Esophagus muscularis mucosa (tissue), 4 donors: ENCODE results near the gene TECTA. TPM values are rescaled to one million over a fixed set of nuclear protein-coding genes. Genes with fewer than 3 reads are reported as not detected.
"Not testable (repeated sequence)": the region's sequence is repeated elsewhere in the genome, so short reads cannot be mapped to it uniquely, and the experiment has no call there.

Source experiments
- DNase-seq: peaks from one replicate; pipeline ENCODE4 v3.0.0-alpha.2; 2017; ENCODE audit errors: extremely low spot score
- H3K27ac ChIP-seq, 4 donors: fragments of 200-600 bp; sonication (generic); replicated peaks in 1 of 4; 1 replicate in 3 of 4; 2 replicates in 1 of 4; pipeline ENCODE4 v1.5.1; 2016 to 2019; ENCODE audit warnings: mild to moderate bottlenecking in 1 of 4
- H3K27me3 ChIP-seq, 4 donors: fragments of 200-600 bp; sonication (generic); one replicate each; pipeline versions ENCODE4 v1.5.1 to v1.6.0; 2016 to 2019
- H3K36me3 ChIP-seq, 4 donors: fragments of 200-600 bp; sonication (generic); one replicate each; pipeline ENCODE4 v1.5.1; 2016 to 2019
- H3K4me1 ChIP-seq, 4 donors: fragments of 200-600 bp; sonication (generic); one replicate each; pipeline ENCODE4 v1.5.1; 2016 to 2019
- H3K4me3 ChIP-seq, 4 donors: fragments of 200-600 bp; sonication (generic); 1 replicate in 2 of 4; 2 replicates in 2 of 4; pipeline ENCODE4 v1.5.1; 2016 to 2019; ENCODE audit warnings: mild to moderate bottlenecking in 4 of 4, moderate library complexity in 1 of 4
- H3K9me3 ChIP-seq, 4 donors: fragments of 200-600 bp; sonication (generic); 1 replicate in 3 of 4; 2 replicates in 1 of 4; pipeline ENCODE4 v1.5.1; 2016 to 2019
- CTCF ChIP-seq, 3 experiments: fragments of 200-600 bp in 2 of 3; fragments of 450-650 bp in 1 of 3; sonication (generic) in 2 of 3; IDR thresholded peaks; one replicate each; pipeline ENCODE4 v1.5.1; 2017 to 2019; ENCODE audit warnings: antibody characterized with exemption in 3 of 3, mild to moderate bottlenecking in 2 of 3, moderate library complexity in 1 of 3
- EP300 ChIP-seq: sonication (generic); formaldehyde crosslinking; IDR thresholded peaks from one replicate; pipeline ENCODE4 v1.6.1; 2017; ENCODE audit warnings: antibody characterized with exemption
- POLR2A ChIP-seq: fragments of 450-650 bp; IDR thresholded peaks from one replicate; pipeline ENCODE4 v1.6.1; 2017; ENCODE audit warnings: antibody characterized with exemption, moderate library complexity, mild to moderate bottlenecking, low read depth
- POLR2AphosphoS5 ChIP-seq, 2 donors: sonication (generic); formaldehyde crosslinking; IDR thresholded peaks; one replicate each; pipeline ENCODE4 v1.6.1; 2017; ENCODE audit warnings: antibody characterized with exemption in 2 of 2
- WGBS: methylation state at CpG from one replicate; pipeline ENCODE4 v1.1.5; 2018; 5-methylcytosine and 5-hydroxymethylcytosine counted together
- intact Hi-C: fragments of 100-400 bp; cut with DNase I; formaldehyde crosslinking; loops from one replicate; pipeline ENCODE4 v1.15.1; 2023
- total RNA-seq, 4 donors: library from RNA; depleted of rRNA; stranded (reverse); fragments of >200 nt; gene quantifications; one replicate each; pipeline versions ENCODE4 v1.1.0 to v1.2.1, GENCODE V29; 2016

The TECTA gene
- total RNA-seq, 4 donors from 2014 or later = 0.80 to 1.2 (median 0.90) TPM

DNA sequence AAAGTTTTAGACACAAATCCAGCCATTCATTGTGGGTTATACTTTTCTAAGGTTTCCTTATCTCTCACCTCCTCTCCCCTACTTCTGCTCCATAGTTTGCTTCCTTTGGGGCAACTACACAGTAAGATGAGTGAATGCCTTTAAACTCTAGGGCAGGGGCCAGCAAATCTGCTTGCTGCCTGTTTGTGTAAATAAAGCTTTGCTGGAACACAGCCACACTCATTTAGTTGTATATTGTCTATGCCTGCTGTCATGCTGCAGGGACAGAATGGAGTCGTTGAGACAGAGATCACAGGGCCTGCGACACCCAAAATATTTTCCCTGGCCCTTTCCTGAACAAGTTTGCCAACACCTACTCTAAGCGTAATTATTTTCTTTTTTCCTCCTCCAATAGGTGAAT is 58.7 kb downstream of the TECTA start:
- no peak overlapping the region for H3K4me3 ChIP-seq
- H3K9me3 ChIP-seq = no peaks in the 10 kb centered on the region
- no peaks in the 10 kb centered on the region for H3K4me1 ChIP-seq
- H3K27me3 ChIP-seq = no peaks in the 10 kb centered on the region
- TF ChIP-seq POLR2AphosphoS5 (IDR thresholded peaks at IDR 0.05) (no peak), POLR2A (no peak)
- H3K36me3 ChIP-seq = peaks cover 0 to 5% (median 0%) of the 10 kb centered on the region in 4 donors
- WGBS = 89% methylated on average over 3 of the region's 3 CpGs
- intact Hi-C loops = no loop called here
- peak; percentile 77 for DNase-seq
- no peak overlapping the region for H3K27ac ChIP-seq

- H3K4me1 ChIP-seq = no peaks in the 10 kb centered on the region
- 69% methylated on average over 5 of the region's 5 CpGs for WGBS
- TF ChIP-seq POLR2AphosphoS5 (IDR thresholded peaks at IDR 0.05) (no peak), POLR2A (no peak), EP300 (no peak), CTCF (IDR thresholded peaks at IDR 0.05) (no peak)
- H3K9me3 ChIP-seq = no peaks in the 10 kb centered on the region
- no peak overlapping the region for H3K4me3 ChIP-seq
- no peak for DNase-seq
- H3K27ac ChIP-seq = no peak overlapping the region
- intact Hi-C loops = no loop called here
- H3K27me3 ChIP-seq = no peaks in the 10 kb centered on the region
- peaks cover 0 to 5% (median 0%) of the 10 kb centered on the region in 4 donors for H3K36me3 ChIP-seq
These were observed 60.4 kb downstream of the TECTA start for GRCh38 chr11:121161349-121161917.

GRCh38 chr11:121163658-121164308 is 62.7 kb downstream of the TECTA start:
- no peak overlapping the region for H3K27ac ChIP-seq
- no peaks in the 10 kb centered on the region for H3K9me3 ChIP-seq
- H3K4me3 ChIP-seq = no peak overlapping the region
- H3K4me1 ChIP-seq = no peaks in the 10 kb centered on the region
- TF ChIP-seq POLR2AphosphoS5 (IDR thresholded peaks at IDR 0.05) (no peak), EP300 (no peak), CTCF (IDR thresholded peaks at IDR 0.05) (no peak), POLR2A (no peak)
- H3K36me3 ChIP-seq = peaks cover 0 to 5% (median 0%) of the 10 kb centered on the region in 4 donors
- 75% methylated on average over 6 of the region's 6 CpGs for WGBS
- intact Hi-C loops = no loop called here
- peak; percentile 47 for DNase-seq
- H3K27me3 ChIP-seq = no peaks in the 10 kb centered on the region

DNA sequence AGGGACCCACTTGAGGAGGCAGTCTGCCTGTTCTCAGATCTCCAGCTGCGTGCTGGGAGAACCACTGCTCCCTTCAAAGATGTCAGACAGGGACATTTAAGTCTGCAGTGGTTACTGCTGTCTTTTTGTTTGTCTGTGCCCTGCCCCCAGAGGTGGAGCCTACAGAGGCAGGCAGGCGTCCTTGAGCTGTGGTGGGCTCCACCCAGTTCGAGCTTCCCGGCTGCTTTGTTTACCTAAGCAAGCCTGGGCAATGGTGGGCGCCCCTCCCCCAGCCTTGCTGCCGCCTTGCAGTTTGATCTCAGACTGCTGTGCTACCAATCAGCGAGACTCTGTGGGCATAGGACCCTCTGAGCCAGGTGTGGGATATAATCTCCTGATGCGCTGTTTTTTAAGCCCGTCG is 76.6 kb downstream of the TECTA start:
- H3K27me3 ChIP-seq, H3K4me3 ChIP-seq, intact Hi-C loops, H3K4me1 ChIP-seq, H3K27ac ChIP-seq, H3K36me3 ChIP-seq, DNase-seq: not testable (repeated sequence)
- H3K9me3 ChIP-seq = peaks cover 0 to 23% (median 11%) of the 10 kb centered on the region in 4 donors
- 100% methylated on average over 5 of the region's 10 CpGs for WGBS

GRCh38 chr11:121179306-121179705 is 78.3 kb downstream of the TECTA start:
- DNase-seq = no peak
- WGBS = 71% methylated on average over 1 of the region's 1 CpG
- H3K36me3 ChIP-seq = no peaks in the 10 kb centered on the region
- H3K27me3 ChIP-seq = no peaks in the 10 kb centered on the region
- H3K4me3 ChIP-seq = no peak overlapping the region
- no peaks in the 10 kb centered on the region for H3K4me1 ChIP-seq
- no peak overlapping the region for H3K27ac ChIP-seq
- intact Hi-C loops = no loop called here
- TF ChIP-seq EP300 (no peak), CTCF (IDR thresholded peaks at IDR 0.05) (no peak), POLR2A (no peak), POLR2AphosphoS5 (IDR thresholded peaks at IDR 0.05) (no peak)
- peaks cover 0 to 23% (median 11%) of the 10 kb centered on the region in 4 donors for H3K9me3 ChIP-seq
